GM18861 (cell line): ENCODE results near the gene GID8.
"Not testable (repeated sequence)": the region's sequence is repeated elsewhere in the genome, so short reads cannot be mapped to it uniquely, and the experiment has no call there.

ENCODE experiments used
- ATAC-seq: cut with Tn5 transposase; IDR thresholded peaks from one replicate; pipeline ENCODE4 v1.9.1; 2021; ENCODE audit not compliant: unreplicated experiment

GID8 gene

DNA sequence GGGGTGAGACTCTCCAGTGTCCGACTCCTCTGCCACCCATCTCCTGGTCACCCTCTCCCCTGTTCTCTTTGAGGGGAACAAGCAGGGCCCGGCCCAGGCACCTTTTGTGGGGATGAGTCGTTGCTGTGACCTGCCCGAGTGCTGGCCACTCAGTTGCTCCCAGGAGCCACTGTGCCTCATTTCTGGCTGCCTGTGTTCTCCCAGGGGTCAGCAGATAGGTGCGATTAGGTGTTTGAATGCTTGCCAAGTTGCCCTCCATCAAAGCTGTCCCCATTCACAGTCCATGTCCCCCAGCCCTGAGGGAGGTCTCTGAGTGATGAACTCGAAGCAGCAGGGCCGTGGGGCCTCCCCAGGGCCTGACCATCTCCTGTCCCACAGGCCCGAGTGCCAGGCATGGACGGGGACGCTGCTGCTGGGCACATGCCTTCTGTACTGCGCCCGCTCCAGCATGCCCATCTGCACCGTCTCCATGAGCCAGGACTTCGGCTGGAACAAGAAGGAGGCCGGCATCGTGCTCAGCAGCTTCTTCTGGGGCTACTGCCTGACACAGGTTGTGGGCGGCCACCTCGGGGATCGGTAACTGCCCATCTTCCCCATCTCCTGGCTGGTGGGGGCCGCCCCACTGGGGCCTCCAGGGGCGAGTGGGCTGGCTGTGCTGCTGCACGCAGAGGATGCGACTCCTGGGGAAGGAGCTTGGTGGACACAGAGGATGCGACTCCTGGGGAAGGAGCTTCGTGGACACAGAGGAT lies 18.6 kb downstream of the GID8 start:
- no peak for ATAC-seq

DNA sequence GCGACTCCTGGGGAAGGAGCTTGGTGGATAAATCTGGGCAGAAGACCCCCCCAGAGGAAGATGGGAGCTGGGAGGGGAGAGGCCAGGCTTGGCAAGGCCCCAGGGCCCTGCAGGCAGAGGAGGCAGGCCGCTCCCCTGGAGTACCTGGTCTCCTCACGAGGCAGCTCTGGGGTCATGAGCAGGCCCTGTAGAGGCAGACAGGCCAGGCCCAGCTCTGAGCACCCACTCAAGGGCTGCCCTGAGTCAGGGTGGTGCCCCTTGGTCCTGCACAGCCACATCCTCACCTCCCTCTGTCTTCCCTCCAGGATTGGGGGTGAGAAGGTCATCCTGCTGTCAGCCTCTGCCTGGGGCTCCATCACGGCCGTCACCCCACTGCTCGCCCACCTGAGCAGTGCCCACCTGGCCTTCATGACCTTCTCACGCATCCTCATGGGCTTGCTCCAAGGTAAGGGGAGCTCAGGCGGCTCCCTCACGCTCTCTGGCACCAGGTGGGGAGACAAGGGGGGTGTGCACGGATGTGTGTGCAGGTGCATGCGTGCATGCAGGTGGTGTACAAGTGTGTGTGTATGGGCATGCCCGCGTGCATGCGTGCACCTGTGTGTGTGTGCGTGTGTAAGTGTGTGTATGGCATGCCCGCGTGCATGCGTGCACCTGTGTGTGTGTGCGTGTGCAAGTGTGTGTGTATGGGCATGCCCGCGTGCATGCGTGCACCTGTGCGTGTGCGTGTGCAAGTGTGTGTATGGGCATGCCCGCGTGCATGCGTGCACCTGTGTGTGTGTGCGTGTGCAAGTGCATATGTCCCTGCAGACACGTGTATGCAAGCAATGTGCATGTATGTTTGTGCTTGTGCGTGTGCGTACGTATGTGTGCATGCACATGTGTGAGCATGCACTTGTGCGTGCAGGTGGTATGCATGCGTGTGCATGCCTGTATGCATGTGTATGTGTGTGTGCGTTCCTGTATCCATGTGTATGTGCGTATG lies 19.5 kb downstream of the GID8 start:
- no peak for ATAC-seq

DNA sequence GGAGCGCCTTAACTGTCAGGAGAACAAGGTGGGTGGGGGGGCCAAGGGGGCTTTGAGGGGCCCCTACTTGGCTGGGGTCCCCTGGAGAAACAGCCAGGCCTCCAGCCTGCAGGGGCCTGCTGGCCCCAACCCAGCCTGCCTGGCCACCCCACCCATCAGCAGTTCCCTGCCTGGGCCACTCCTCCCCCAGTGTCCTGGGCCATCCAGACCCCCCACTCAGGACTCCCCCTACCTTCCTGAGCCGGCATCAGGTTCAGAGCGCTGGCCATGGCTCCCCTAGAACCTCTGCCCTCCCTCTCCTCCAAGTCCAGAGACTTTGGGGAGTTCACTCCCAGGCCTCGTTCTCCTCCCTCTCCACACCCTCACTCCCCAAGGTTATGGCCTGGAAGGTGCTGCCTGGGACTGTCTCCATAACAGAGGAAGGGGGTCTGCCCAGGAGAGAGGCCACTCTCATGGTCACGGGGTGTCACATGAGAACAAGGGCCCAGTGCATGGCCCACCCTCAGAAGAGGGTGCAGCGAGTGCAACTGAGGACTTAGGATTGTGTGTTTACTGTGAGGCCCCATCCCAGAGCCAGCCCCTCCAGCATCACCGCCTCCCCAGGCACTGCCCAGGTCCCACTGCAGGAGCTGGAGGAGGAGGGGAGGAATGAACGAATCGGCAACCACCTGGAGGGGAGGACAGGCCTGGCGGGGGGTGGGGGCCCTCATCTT lies 20.6 kb downstream of the GID8 start:
- no peak for ATAC-seq

DNA sequence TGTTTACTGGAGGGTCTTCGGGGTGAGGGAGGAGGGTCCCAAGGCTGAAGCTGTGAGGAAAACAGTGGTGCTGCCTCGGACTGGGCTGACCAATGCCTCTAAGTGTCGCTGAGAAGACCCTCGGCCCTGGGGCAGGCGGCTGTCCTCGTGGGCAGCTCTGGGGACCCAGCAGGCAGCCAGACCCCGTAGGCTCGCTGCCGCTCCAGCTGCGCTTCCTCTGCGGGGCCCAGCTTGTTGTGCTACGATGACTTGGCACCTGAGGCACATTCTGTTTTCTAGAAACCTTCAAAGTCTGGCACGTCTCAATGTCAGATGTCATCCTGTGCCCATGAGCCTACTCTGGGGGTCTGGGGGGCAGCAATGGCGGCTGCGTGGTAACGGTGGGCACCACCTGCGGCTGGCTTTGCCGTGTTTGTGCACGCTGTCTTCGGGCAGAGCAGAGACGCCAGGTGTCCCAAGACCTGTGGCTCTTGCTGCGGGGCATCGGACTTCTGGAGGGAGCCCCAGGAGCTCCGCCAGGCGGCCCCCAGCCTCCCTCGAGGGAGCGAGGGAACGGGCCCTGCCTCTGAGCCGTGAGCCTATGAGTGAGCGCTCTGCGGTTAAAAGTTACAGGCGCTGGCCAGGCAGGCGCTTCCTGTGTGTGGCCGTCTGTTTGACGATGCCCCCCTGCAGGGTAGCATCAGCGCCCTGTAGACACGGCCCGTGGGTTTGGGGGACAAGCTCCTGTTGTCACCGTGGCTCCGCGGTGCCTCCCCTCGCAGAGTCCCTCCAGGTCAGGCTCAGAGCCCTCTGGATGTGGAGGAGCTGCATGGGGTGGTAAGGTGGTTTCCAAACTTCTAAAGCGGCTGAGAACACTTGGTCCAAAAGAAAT lies 21.4 kb downstream of the GID8 start:
- ATAC-seq = no peak

DNA sequence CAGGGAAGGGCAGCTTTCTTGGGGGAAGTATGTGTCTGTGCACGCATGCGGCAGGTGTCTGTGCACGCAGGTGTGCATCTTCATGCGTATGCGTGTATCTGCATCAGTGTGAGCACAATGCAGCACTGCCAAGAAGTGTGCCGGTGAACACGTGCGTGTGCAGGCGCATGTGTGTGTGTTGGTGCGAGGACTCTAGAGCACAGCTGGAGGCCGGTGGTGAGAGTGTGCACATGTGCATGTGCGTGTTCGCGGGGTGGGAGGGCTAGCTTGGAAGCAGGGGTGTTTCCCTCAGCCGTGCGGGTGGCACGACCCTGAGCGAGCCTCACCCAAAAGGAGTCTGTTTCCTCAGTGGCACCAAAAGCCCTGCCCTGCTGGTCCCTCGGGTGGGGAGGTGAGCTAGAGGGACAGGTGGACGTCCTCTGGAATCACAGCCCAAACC lies 22.1 kb downstream of the GID8 start:
- no peak for ATAC-seq

DNA sequence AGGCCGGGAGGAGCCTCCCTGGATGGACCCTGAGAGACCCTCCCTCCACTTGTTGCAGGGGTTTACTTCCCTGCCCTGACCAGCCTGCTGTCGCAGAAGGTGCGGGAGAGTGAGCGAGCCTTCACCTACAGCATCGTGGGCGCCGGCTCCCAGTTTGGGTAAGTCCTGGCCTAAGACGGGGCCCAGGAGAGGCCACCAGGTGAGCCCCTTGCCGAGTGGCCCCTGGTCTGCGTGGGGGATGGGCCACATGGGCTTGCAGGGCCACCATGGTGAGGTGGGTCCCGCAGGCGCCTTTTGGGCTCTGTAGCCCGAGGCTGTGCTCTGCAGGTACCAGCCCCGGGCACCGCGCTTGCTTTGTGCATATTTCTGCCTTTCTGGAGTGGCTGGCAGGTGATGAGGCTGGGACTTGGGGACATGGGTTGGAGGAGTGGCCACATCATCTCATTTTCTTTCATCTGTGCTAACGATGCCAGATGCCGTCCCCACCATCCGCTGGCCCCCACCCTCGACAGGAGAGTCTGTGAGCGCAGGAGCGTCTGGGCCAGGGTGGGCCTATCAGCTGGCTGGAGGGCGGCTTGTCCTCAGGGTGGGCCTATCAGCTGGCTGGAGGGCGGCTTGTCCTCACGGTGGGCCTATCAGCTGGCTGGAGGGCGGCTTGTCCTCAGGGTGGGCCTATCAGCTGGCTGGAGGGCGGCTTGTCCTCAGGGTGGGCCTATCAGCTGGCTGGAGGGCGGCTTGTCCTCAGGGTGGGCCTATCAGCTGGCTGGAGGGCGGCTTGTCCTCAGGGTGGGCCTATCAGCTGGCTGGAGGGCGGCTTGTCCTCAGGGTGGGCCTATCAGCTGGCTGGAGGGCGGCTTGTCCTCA lies 22.7 kb downstream of the GID8 start:
- ATAC-seq = not testable (repeated sequence)

DNA sequence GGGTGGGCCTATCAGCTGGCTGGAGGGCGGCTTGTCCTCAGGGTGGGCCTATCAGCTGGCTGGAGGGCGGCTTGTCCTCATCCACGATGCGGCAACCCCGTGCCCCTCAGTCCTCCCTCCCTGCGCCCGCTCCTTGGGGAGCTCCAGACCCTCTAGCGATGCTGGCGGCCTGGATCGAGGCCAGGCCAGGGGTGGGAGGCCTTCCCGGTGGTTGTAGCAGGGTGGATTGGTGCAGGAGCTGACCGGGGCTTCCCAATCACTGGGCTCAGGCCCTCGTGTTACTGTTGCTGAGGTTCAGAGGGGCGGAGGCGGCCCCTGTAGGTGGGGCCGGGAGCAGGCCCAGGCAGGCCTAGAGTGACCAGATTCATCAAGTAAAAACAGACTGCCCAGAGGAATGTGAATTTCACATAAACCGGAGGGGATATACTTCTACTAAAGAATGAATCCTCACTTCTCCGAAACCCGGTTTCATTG lies 23.4 kb downstream of the GID8 start:
- no peak for ATAC-seq

DNA sequence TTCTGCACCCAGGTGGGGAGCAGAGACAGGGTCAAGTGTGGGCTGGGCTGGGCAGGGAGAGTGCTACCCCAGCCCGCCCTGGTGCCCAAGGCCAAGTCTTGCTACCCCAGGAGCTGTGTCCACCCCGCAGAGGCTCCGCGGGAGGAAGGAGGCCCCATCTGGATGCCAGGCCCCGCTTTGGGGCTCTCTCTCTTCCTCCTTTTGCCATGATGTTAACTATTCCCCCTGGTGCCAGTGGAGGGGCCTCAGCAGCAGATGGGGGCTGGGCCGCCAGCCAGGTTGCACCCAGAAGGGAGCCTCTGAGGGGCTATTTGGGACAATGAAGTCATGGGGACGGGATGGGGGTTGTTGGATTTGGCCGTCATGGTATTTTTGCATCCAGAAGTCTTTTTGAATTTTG lies 23.9 kb downstream of the GID8 start:
- no peak for ATAC-seq

DNA sequence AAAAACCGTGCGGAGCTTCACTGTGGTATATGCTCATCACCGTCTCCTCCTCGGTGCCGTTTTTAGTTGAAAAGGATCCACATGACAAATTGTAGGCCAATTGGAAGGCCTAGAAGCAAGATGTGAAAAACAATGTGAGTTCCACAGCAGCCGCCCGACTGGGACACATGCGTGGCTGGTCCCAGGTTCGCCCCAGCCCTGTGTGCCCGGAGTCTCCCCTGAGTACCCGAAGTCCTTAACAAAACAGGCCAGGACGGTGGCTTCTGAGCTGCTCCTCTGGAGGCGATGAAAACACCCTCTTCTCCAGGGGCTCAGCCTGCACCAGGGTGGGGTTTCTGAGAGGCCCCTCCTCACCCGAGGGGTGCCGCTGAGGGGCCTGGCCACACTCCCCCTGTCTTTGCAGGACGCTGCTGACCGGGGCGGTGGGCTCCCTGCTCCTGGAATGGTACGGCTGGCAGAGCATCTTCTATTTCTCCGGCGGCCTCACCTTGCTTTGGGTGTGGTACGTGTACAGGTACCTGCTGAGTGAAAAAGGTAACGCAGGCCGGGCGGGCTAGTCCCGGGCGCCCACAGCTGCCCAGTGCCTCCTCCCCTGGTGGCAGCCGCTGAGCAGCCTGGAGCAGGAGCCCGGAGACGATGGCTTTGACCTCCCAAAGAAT lies 24.4 kb downstream of the GID8 start:
- ATAC-seq = no peak

DNA sequence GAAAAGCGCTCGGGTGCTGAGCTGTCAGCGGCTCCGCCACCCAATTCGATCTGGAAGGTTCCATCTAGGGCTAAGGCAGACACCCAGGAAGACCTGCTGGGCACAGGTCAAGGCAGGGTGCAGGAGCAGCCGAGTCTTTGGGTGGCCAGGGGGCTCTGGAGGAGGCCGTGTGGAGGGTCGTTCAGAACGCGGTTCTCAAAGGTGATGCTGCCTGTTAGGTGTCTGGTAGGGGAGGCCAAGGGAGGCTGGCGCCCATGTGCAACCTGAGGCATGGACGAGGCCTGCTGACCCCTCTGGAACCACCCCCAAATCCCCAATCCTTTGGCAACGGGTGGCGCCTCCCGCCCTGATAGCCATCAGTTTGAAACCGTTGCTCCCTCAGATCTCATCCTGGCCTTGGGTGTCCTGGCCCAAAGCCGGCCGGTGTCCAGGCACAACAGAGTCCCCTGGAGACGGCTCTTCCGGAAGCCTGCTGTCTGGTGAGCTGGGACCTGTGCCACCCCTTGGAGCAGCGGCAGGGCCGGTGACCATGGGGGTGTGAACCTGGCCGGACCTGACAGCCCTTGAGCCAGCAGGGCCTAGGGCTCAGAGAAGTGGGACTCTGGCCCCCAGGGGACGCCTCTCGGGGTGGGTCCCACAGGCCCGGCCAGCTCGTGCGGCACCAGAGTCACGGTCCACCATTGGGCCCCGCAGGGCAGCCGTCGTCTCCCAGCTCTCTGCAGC lies 25.1 kb downstream of the GID8 start:
- ATAC-seq = no peak

DNA sequence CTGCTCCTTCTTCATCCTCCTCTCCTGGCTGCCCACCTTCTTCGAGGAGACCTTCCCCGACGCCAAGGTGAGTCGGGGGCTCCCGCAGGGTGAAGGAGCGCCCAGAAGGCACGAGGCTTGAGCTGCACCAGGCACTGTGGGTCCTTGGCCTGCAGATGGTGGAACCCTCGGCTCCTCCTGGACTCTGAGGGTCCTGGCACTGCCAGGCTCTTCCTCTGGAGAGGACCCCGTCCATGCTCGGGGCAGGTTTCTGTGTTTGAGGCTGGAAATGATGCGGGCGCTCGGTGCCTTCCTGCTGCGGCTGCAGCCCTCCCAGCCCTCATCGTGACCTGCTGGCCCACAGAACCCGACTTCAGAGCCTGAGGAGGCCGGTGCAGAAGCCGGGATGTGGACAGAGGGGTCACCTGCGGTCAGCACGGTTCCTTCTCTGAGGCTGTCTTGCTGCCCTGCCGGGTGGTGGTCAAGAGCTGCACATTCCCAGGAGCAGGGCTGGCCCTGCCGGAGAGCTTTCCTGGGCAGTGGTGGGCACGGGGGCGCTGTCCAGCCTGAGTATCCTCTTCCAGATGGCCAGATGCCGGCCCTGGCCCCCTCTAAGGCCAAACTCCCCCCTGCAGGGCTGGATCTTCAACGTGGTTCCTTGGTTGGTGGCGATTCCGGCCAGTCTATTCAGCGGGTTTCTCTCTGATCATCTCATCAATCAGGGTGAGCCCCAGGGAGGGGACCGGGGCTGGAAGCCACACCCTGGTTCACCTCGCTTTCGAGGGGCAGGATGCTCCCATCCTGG lies 25.9 kb downstream of the GID8 start:
- no peak for ATAC-seq

DNA sequence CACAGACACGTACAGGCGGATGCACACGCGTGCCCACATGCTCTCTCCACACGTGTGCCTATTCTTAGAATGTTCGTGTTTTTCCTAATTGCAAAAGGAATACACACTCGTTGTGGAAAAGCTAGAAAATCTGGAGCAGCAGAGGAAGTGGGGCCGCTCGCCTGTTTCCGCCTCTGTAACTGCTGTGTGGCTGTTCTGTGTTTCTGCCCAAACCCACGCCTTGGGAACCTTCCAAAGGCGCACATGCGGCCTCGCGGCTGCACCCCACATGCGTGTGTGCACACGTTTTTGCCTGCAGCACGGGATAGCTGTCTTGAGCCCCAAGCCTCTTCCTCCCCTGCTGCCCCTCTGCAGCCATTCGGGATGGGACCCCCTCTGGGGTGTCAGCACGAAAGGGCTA lies 26.8 kb downstream of the GID8 start:
- no peak for ATAC-seq

DNA sequence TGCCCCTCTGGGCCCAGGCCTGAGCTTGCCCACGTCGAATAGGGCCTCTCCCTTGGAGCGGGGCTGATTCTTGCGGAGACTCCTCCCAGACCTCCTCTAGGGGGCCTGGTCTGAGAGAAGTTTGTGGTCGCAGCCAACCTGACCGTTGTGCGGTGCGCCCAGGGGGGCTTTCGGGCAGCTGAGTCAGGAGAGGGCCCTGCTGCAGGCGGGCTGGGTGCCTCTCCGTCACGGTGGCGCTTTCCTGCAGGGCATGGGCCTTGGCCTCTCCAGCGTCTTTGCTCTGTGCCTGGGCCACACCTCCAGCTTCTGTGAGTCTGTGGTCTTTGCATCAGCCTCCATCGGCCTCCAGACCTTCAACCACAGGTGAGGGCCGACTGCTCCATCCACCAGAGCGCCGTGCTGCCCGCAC lies 27.4 kb downstream of the GID8 start:
- ATAC-seq = no peak

DNA sequence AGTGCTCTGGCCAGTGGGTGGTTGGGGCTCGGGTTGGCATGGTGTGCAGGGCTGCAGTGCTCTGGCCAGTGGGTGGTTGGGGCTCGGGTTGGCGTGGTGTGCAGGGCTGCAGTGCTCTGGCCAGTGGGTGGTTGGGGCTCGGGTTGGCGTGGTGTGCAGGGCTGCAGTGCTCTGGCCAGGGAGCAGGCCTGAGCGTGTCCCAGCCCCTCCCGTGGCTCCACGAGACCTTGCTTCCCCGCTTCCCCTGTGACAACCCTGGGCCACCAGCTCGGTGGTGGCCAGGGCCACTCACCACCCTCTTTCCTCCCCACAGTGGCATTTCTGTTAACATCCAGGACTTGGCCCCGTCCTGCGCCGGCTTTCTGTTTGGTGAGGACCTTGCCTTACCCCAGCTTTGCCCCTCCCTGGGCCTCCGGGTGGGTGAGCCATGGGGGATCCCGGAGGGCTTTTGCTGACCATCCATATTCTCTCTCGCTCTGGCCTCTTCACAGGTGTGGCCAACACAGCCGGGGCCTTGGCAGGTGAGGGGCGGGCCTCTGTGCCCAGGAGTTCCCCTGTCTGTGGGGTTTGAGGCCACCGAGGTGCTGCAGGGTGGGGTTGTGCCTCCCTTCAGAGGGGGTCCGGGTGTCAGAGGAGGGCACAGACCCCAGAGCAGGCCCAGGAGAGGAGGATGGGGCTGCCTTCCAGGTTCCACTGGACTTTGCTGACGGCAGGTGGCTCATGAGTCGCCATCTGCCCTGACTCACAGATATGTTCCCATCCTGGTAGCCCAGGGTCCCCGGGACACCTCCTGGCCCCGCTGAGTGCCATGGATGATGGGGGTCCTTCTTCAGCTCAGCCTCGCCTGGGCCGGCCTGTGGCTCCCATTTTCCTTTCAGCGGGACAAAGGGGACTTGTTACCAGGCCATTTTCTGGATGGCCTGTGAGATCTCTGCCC lies 28.5 kb downstream of the GID8 start:
- no peak for ATAC-seq

DNA sequence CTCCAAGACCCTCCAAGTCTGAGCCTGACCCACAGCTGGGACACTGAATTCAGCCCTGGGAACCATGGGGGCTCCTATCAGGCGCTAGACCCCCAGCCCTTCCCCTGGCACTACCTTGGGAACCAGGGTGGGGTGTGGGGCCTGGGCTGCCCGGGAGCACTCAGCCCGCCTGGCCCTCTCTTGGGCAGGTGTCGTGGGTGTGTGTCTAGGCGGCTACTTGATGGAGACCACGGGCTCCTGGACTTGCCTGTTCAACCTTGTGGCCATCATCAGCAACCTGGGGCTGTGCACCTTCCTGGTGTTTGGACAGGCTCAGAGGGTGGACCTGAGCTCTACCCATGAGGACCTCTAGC lies 29.2 kb downstream of the GID8 start:
- no peak for ATAC-seq

DNA sequence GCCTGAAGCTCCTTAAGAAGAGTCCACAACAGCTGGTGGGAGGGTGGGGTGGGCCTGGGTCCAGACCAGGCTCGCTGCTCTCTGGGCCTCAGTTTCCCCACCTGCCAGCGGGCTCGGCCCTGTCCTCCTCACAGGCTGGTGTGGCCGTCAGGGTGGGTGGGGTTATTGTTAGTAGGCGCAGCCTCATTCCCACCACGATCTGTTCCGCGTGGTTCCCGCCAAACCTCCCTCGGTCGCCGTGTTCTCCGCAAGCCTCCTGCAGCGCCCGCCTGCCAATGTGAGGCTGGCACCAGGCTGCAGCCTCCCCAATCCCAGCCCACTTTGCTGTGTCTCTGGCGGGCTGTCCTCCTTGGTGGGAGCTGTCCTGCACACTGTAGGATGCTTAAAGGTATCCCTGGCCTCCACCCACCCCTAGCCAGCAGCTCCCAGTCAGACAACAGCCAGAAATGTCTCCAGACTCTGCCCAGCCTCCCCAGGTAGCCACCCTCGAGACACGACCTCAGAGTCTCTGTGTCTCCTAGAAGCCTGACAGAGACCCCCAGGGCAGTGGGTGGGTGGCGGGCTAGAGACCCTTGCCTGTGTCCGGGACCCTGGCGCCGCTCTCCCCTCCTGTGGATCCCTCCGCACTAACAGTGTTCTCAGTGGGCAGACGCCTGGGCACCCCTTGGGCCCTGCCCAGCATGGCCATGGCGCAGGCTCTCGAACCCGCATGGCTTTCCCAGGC lies 29.8 kb downstream of the GID8 start:
- ATAC-seq = no peak
